Stomach (tissue), 9 donors: ENCODE results near the gene PRKACA. TPM values are rescaled to one million over a fixed set of nuclear protein-coding genes. Genes with fewer than 3 reads are reported as not detected.

ENCODE experiments used
- DNase-seq, 2 donors: peaks; one replicate each; pipeline versions ENCODE4 v3.0.0 to v3.0.0-alpha.2; 2013 to 2019
- H3K27ac ChIP-seq, 5 donors: fragments of 200-600 bp in 4 of 5; sonication (generic) in 4 of 5; one replicate each; pipeline ENCODE4 v1.5.1; 2013 to 2019; ENCODE audit warnings: mild to moderate bottlenecking in 1 of 5, moderate library complexity in 1 of 5
- H3K27me3 ChIP-seq, 3 donors: fragments of 200-600 bp; sonication (generic); one replicate each; pipeline ENCODE4 v1.5.1; 2017 to 2019; ENCODE audit warnings: mixed run types in 1 of 3
- H3K36me3 ChIP-seq, 4 donors: fragments of 200-600 bp; sonication (generic); 1 replicate in 3 of 4; 2 replicates in 1 of 4; pipeline ENCODE4 v1.5.1; 2016 to 2019
- H3K4me1 ChIP-seq, 4 donors: fragments of 200-600 bp; sonication (generic); one replicate each; pipeline ENCODE4 v1.5.1; 2016 to 2019
- H3K4me3 ChIP-seq, 4 donors: fragments of 200-600 bp; sonication (generic) in 3 of 4; one replicate each; pipeline ENCODE4 v1.5.1; 2016 to 2019; ENCODE audit warnings: mild to moderate bottlenecking in 1 of 4
- H3K9me3 ChIP-seq, 4 donors: fragments of 200-600 bp; sonication (generic); one replicate each; pipeline ENCODE4 v1.5.1; 2016 to 2019
- CTCF ChIP-seq, 7 experiments: fragments of 450-650 bp in 4 of 7; fragments of 200-600 bp in 3 of 7; sonication (generic) in 3 of 7; IDR thresholded peaks; one replicate each; pipeline ENCODE4 v1.5.1; 2016 to 2019; ENCODE audit warnings: antibody characterized with exemption in 7 of 7, control low read depth in 2 of 7, mild to moderate bottlenecking in 1 of 7
- EP300 ChIP-seq: sonication (generic); formaldehyde crosslinking; IDR thresholded peaks from one replicate; pipeline ENCODE4 v1.6.1; 2017; ENCODE audit warnings: antibody characterized with exemption
- POLR2A ChIP-seq, 4 donors: fragments of 450-650 bp; IDR thresholded peaks; one replicate each; pipeline ENCODE4 v1.6.1; 2016; ENCODE audit warnings: antibody characterized with exemption in 4 of 4, control low read depth in 2 of 4, mild to moderate bottlenecking in 1 of 4, moderate library complexity in 1 of 4
- POLR2AphosphoS5 ChIP-seq, 3 donors: sonication (generic); formaldehyde crosslinking; IDR thresholded peaks; one replicate each; pipeline ENCODE4 v1.6.1; 2016; ENCODE audit warnings: antibody characterized with exemption in 3 of 3
- WGBS, 5 donors: extraction: QIAGEN DNeasy Blood & Tissue Kit in 3 of 5; methylation state at CpG; one replicate each; pipeline versions ENCODE4 v1.1.5 to v1.1.7; 2013 to 2018; 5-methylcytosine and 5-hydroxymethylcytosine counted together
- intact Hi-C: fragments of 100-400 bp; cut with DNase I; formaldehyde crosslinking; loops from one replicate; pipeline ENCODE4 v1.15.1; 2023; ENCODE audit warnings: low total_unique reads
- polyA plus RNA-seq, 3 donors: library from polyadenylated mRNA; stranded (reverse); fragments of 200-250 nt; gene quantifications; one replicate each; pipeline ENCODE4 v1.2.3, GENCODE V29; 2013
- total RNA-seq, 5 donors: library from RNA; depleted of rRNA; stranded (reverse); fragments of >200 nt; gene quantifications; one replicate each; pipeline versions ENCODE4 v1.1.0 to v1.2.3, GENCODE V29; 2014 to 2016
- donor health status: healthy with polysubstance abuse.
- donor health status: Bipolar disorder and iron deficiency.
- donor health status: healthy.

The PRKACA gene
- total and polyA plus RNA-seq, 8 donors = 14.7 to 159 (median 29.9) TPM

GRCh38 chr19:14150041-14150769, 32.6 kb upstream of the PRKACA start:
- DNase-seq = peak in 1 of 2 donors; percentile 51
- no peak for TF ChIP-seq CTCF (IDR thresholded peaks at IDR 0.05)
- TF ChIP-seq EP300 = no peak
- TF ChIP-seq POLR2AphosphoS5 (IDR thresholded peaks at IDR 0.05) = no peak
- no peak for TF ChIP-seq POLR2A (IDR thresholded peaks at IDR 0.05)
- Histone ChIP-seq H3K27ac (peak overlapping the region; percentile 21 to 78 (median 74)), H3K4me1 (peaks cover 22 to 33% (median 28%) of the 10 kb centered on the region in 4 donors), H3K4me3 (peak overlapping the region in 2 of 4 donors; percentile 20 to 23), H3K36me3 (peaks cover 2 to 42% (median 39%) of the 10 kb centered on the region in 4 donors), H3K9me3 (no peaks in the 10 kb centered on the region), H3K27me3 (no peaks in the 10 kb centered on the region)
- intact Hi-C loops = no loop called here
- 61 to 77% (median 73%) methylated on average over 7 to 10 of the region's 10 CpGs for WGBS, 5 donors

GRCh38 chr19:14149509-14149994, 32.0 kb upstream of the PRKACA start:
- intact Hi-C loops = no loop called here
- peaks cover 0 to 36% (median 33%) of the 10 kb centered on the region in 4 donors for H3K36me3 ChIP-seq
- H3K4me3 ChIP-seq = peak overlapping the region in 2 of 4 donors; percentile 20 to 23
- H3K27ac ChIP-seq = peak overlapping the region; percentile 26 to 78 (median 74)
- H3K4me1 ChIP-seq = peaks cover 22 to 33% (median 28%) of the 10 kb centered on the region in 4 donors
- H3K27me3 ChIP-seq = no peaks in the 10 kb centered on the region
- peak; percentile 51 to 92 for DNase-seq
- TF ChIP-seq POLR2AphosphoS5 (IDR thresholded peaks at IDR 0.05) (no peak), POLR2A (IDR thresholded peaks at IDR 0.05) (no peak), CTCF (IDR thresholded peaks at IDR 0.05) (no peak), EP300 (no peak)
- WGBS, 5 donors = 16 to 49% (median 28%) methylated on average over 20 to 21 of the region's 21 CpGs
- H3K9me3 ChIP-seq = no peaks in the 10 kb centered on the region

GRCh38 chr19:14148751-14149410, 31.3 kb upstream of the PRKACA start:
- no peaks in the 10 kb centered on the region for H3K27me3 ChIP-seq
- peaks cover 22 to 33% (median 28%) of the 10 kb centered on the region in 4 donors for H3K4me1 ChIP-seq
- H3K4me3 ChIP-seq = no peak overlapping the region
- peaks cover 0 to 29% (median 26%) of the 10 kb centered on the region in 4 donors for H3K36me3 ChIP-seq
- peak overlapping the region; percentile 26 to 78 (median 74) for H3K27ac ChIP-seq
- H3K9me3 ChIP-seq = no peaks in the 10 kb centered on the region
- intact Hi-C loops = no loop called here
- 59 to 71% (median 68%) methylated on average over 13 of the region's 13 CpGs for WGBS, 5 donors
- peak in 1 of 2 donors; percentile 34 for DNase-seq
- TF ChIP-seq POLR2AphosphoS5 (IDR thresholded peaks at IDR 0.05) (no peak), EP300 (no peak), POLR2A (IDR thresholded peaks at IDR 0.05) (no peak), CTCF (IDR thresholded peaks at IDR 0.05) (no peak)

GRCh38 chr19:14147797-14148605, 30.4 kb upstream of the PRKACA start:
- Histone ChIP-seq H3K27me3 (no peaks in the 10 kb centered on the region), H3K4me3 (peak overlapping the region in 1 of 4 donors; percentile 10), H3K27ac (peak overlapping the region; percentile 22 to 78 (median 74)), H3K36me3 (peaks cover 0 to 24% (median 23%) of the 10 kb centered on the region in 4 donors), H3K4me1 (peaks cover 22 to 33% (median 28%) of the 10 kb centered on the region in 4 donors), H3K9me3 (no peaks in the 10 kb centered on the region)
- TF ChIP-seq POLR2AphosphoS5 (IDR thresholded peaks at IDR 0.05) (peak in 1 of 3 donors; percentile 13), POLR2A (IDR thresholded peaks at IDR 0.05) (no peak), EP300 (no peak), CTCF (IDR thresholded peaks at IDR 0.05) (peak in 5 of 7 experiments; percentile 68 to 85 (median 76))
- peak; percentile 73 to 94 for DNase-seq
- WGBS, 5 donors = 26 to 37% (median 32%) methylated on average over 16 to 20 of the region's 20 CpGs
- intact Hi-C loops = no loop called here
